Measurements from ENCODE around the gene RER1.

Gene RER1

DNA sequence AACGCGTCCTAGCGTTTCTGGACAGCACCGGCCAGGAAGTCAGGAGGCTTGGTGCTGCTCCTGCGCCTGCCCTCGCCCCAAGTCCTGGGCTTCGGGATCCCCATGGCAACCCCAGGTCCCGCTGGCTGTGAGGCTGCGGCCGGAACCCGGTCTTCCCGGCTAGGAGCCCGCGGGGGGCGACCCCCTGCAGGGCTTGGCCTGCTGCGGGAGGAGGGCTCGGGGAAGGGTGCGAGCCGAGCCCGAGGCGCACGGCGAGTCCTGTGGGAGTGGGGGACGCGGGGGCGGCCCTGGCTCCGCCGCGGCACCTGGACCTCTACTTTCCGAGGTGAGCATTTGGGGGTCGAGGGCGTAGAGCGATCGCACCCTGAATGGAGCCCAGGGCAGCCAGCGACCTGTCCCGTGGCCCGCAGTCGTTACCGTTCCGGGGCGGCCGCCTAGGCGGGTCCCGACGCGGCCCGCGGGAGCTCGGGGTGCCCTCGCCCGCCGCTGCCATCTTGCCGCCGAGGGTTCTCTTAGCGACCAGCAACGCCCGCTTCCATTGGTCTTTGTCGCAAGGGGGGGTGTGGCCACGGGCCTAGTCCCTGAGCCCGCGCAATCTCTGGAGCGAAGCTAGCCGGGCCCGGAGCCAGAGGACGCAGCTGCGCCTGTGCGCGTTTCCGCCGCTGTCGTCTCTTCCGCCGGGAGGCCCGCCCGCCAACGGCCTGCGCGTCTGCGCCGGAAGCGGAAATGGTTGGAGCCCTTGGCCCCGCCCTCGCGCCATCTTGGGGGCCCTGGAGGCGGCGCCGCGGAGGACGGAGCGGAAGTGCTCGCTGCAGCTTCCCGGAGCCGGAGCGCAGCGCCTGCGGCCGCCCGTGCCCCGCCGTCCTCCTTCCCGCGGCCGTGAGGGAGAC lies at the start of gene RER1, which contains the start of gene MORN1:
RER1 (plus strand) TSS at position 801 of the 890 bp plus-strand sequence. CDS start 3,950 bp downstream, outside the sequence.
MORN1 (minus strand) TSS at position 514 of the 890 bp plus-strand sequence; CDS start at position 493, 21 bp downstream.
- DNase-seq (ENCODE audit: low read depth) = peak; percentile 99
- H3K4me3 ChIP-seq (ENCODE audit: low read depth, low read length) = peak within 1 kb of the TSS; percentile 91
- TF ChIP-seq, protein P1, sequence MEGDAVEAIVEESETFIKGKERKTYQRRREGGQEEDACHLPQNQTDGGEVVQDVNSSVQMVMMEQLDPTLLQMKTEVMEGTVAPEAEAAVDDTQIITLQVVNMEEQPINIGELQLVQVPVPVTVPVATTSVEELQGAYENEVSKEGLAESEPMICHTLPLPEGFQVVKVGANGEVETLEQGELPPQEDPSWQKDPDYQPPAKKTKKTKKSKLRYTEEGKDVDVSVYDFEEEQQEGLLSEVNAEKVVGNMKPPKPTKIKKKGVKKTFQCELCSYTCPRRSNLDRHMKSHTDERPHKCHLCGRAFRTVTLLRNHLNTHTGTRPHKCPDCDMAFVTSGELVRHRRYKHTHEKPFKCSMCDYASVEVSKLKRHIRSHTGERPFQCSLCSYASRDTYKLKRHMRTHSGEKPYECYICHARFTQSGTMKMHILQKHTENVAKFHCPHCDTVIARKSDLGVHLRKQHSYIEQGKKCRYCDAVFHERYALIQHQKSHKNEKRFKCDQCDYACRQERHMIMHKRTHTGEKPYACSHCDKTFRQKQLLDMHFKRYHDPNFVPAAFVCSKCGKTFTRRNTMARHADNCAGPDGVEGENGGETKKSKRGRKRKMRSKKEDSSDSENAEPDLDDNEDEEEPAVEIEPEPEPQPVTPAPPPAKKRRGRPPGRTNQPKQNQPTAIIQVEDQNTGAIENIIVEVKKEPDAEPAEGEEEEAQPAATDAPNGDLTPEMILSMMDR (conservative IDR thresholded peaks at IDR 0.05; ENCODE audit: low read depth, low read length) = no peak

GRCh38 chr1:2342384-2343022 lies 49.1 kb upstream of the RER1 start:
- no peak for DNase-seq (ENCODE audit: low read depth)
- no peak overlapping the region for H3K4me3 ChIP-seq (ENCODE audit: low read depth, low read length)
- TF ChIP-seq, protein P1 (conservative IDR thresholded peaks at IDR 0.05; ENCODE audit: low read depth, low read length) = no peak

DNA sequence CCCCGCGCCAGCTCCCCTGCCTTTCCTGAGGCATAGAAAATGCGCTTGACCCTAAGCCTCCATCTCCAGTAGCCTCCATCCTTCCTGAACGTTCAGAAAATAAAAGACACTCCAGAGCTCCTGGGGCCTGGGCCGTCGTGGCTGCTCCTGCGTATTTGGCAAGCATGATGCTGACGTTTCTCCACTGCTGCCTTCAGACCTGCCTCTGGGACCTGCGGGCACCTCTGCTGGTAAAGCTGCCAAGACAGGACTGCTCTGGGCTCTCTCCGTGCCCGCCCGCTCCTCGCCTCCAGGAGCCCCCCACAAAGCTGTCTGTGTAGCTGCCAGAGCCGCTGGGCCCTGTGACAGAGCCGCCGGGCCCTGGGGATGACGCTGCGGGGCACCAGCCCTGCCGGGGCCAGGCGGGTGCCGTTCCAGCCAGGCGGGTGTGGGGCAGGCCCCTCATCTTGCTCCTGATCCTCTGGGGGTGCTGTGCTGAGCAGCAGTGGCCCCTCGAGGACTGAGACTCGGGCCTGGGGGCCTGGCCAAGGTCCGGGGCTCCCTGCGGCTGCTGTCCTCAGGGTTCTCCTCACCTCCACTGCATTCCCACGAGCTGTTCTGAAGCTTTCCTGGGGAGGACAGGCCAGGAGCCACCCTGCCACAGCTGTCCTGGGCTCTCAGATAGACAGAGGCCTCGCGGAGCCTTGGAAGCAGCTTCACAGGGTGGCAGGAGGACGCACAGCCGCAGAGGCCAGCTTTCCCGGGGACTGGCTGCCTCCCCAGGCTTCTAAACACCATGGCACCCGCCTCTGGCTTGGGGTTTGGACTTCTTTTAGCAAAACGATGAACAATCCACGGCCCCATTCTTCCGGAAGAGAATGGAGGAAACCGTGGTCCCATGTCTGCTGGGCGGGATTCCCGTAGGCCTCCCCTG lies 48.4 kb upstream of the RER1 start:
- no peak overlapping the region for H3K4me3 ChIP-seq (ENCODE audit: low read depth, low read length)
- TF ChIP-seq, protein P1 (conservative IDR thresholded peaks at IDR 0.05; ENCODE audit: low read depth, low read length) = no peak
- DNase-seq (ENCODE audit: low read depth) = no peak

GRCh38 chr1:2344121-2344681 lies 47.4 kb upstream of the RER1 start:
- no peak for DNase-seq (ENCODE audit: low read depth)
- TF ChIP-seq, protein P1 (conservative IDR thresholded peaks at IDR 0.05; ENCODE audit: low read depth, low read length) = no peak

GRCh38 chr1:2344744-2345296 lies 46.8 kb upstream of the RER1 start:
- TF ChIP-seq, protein P1 (conservative IDR thresholded peaks at IDR 0.05; ENCODE audit: low read depth, low read length) = no peak
- no peak overlapping the region for H3K4me3 ChIP-seq (ENCODE audit: low read depth, low read length)
- no peak for DNase-seq (ENCODE audit: low read depth)

More at GRCh38 chr1:2344121-2344681, 47.4 kb upstream of the RER1 start:
- H3K4me3 ChIP-seq (ENCODE audit: low read depth, low read length) = no peak overlapping the region
